NCI-H1092 treated with DMSO at 0.1 percent for 48 hours (cell line): ENCODE results near the gene CNP.

Experiments used
- DNase-seq: peaks from one replicate; lab custom pipeline; 2025; lab: John Stamatoyannopoulos, UW

Gene CNP

DNA sequence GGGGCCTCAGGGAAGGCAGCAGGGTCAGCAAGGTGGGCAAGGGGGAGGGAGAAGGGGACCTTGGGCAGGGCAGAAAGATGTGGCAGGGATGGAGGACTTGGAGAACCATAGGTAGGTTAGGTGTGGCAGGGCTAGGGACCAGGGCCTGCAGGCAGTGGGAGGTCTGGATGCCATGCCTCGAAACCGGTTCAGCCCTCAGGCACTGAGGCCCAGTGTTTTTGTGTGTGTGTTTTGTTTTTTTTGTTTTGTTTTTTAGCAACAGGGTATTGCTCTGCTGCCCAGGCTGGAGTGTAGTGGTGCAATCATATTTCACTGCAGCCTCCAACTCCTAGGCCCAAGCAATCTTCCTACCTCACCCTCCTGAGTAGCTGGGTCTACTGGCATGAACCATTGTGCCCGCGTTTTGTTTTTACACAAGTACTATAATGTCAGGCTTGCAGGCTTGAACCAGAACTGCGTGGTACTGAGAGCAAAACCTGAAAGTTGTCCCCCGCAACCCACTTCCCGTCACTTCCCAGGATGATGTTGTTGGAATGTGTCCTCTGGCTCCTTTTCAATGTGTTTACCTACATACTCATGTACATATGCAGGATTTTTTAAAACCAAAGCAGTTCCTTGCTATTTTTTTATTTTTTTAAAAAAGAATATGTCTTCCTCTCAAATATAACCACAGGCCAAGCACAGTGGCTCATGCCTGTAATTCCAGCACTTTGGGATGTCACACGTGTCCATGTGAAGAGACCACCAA, 23.8 kb upstream of the CNP start:
- DNase-seq: no peak

GRCh38 chr17:41943492-41943891, 23.1 kb upstream of the CNP start:
- DNase-seq: no peak

DNA sequence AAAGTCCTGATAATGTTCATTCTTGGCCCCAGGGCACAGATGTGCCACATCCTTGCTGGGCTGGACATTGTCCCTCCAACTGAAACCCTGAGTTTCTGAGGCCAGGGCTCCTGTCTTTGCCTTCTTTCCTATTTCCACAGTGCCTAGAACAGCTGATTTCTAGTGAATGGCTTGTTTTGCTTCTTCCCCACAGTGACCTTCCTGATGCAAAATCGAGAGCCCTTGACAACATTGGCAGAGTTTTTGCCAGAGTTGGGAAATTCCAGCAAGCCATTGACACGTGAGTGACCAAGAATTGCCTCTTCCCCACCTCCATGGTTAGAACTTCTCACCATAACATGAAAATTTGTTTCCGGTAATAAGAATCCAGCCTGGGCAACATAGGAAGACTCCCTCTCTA, 21.7 kb upstream of the CNP start:
- DNase-seq: no peak

DNA sequence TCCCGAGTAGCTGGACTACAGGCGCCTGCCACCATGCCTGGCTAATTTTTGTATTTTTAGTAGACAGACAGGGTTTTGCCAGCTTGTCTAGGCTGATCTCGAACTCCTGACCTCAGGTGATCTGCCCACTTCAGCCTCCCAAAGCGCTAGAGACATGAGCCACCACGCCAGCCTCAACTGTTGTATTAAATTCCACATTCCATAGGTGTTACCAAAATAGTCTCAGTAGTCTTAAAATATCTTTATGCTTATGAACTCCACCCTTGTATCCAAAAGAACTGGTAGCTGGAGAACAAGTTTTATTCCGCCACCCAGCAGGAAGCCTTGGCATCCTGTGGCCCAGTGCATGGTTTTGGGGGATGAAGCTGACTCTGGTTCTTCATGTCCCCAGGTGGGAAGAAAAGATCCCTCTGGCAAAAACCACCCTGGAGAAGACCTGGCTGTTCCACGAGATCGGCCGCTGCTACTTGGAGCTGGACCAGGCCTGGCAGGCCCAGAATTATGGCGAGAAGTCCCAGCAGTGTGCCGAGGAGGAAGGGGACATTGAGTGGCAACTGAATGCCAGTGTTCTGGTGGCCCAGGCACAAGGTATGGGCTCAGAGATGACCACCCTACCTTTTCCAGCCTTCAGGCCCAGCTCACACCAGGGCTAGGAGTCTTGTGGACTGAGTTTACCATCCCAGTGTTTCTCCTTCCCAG, 17.7 kb upstream of the CNP start:
- no peak for DNase-seq

GRCh38 chr17:41956522-41956921, 10.1 kb upstream of the CNP start:
- no peak for DNase-seq

DNA sequence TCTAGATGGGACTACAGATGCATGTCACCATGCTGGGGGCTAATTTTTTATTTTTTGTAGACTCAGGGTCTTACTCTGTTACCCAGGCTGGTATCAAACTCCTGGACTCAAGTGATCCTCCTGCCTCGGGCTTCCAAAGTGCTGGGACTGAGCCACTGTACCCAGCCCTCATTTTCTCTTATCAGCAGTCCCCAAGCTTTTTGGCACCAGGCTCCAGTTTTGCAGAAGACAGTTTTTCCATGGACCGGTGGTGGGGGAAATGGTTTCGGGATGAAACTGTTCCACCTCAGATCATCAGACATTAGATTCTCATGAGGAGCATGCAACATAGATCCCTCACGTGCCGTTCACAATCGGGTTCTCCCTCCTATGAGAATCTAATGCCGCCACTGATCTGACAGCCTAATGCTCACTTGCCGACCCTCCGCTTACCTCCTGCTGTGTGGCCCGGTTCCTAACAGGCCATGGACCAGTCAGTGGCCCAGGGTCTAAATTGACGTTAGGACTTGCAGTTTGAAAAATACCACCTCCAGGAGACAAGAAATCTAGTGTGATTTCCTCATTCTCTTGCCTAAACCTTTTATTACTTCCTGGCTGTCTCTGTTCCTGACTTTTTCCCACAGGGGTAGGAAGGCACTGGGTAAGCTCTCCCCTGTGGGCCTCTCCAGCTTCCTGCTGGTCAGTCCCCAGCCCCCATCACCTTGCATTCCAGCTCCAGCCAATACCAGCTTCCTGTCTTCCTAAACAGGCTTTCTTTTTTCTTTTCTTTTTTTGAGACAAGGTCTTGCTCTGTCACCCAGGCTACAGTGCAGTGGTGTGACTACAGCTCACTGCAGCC, 9.3 kb upstream of the CNP start:
- DNase-seq: no peak

GRCh38 chr17:41957869-41958439, 8.6 kb upstream of the CNP start:
- no peak for DNase-seq

DNA sequence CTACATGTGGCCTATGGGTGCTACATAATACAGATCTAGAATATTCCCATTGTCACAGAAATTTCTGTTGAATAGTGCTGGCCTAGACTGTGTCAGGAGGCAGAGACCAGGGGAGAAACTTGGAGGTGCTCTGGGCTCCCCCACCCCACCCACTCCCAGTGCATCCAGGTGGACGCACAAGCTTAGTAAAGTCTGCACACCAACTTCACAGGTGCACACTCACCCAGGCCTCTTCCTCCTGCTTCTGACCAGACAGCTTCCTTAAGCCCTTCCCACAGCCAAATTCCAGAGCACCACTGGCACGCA, 7.6 kb upstream of the CNP start:
- no peak for DNase-seq

DNA sequence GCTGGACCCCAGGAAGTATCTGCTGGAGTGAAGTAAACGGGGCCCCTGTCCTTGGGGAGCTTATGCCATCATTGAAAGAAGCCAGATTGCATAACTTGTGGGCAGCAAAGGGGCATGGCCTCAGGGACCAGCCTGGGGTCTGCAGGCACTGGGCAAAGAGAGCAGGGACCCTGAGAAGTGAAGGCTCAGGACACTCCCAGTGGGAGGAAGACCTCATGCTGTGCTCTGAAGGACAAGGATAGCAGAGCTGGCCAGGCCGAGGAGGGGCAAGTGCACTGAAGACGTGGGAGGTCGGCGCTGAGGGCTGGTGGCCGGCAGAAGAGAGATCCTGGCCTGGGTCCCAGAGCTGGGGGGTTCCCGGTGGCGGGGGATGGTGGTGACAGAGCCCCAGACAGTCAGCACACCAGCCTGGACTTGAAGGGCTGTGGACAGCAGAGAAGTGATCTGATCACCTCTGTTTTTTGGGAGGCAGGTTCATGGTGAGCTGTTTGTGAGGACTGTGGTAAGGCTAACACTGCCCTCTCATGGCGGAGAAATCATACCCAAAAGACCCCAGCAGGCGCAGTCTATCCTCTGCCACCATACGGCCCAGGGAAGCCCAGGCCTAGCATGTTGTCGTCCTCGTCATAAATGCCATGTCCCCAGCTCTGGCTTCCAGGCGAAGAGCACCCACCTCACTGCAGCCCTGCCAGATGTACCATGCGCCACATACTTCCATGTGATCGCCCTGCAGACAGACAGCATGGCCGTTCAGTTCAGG, 7.1 kb upstream of the CNP start:
- peak; percentile 41 for DNase-seq

DNA sequence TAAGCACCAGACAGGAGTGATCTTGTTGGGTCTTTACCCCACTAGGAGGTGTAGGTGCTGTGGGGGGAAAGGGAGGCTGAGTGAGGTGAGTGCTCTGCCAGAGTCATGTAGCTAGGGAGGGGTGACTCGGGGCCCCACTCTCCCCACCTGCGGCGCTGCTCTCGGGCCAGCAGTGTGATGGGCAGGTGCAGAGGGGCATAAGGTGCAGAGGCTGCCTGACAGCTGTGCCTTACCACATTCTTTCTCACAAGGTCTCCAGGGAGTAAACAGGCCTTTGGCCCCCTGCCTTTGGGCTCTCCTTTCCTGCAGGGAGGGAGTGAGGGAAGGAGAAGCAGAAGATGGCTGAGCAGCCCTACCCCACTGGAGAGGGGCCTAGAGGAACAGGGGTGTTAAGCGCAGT, 4.5 kb upstream of the CNP start:
- DNase-seq: no peak

- peak; percentile 75 for DNase-seq
Observed at GRCh38 chr17:41962768-41963434, 3.7 kb upstream of the CNP start.

DNA sequence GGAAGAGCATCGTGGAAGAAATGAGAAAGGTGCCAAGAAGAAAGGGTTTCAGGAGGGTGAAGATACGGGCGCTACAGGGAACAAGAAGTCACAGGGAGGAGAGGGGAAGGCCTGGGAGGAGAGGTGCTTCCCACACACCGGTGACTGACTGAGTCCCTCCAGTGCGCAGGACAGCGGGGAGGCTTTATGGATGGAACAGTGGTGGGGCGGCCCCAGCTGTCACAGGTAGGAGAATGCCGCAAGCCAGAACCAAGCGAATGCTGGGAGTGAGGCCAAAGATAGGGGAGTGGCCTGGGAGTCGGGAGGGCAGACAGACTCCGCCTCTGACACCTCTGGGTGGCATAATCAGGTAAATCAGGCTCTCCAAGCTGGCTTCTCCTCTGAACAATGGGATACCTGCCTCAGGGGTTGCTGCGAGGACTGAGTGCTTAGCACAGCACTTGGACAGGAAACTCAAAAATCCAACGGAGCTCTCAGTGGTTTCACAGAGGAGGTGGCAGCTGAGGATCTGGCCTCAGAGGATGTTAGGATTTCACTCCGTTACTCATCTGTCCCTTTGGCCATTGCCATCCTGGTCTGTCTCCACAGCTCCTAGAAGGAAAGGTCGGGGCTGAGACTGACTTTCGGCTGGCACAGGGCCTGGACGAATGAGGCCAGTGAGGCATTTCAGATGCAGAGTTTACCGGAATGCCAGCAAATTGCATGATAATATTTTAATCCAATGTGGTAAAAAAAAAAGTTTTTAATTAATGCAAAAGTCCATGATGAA, 717 bp upstream of the CNP start:
- DNase-seq: peak; percentile 87

GRCh38 chr17:41967141-41967920, 736 bp downstream of the CNP start:
- peak; percentile 27 for DNase-seq

DNA sequence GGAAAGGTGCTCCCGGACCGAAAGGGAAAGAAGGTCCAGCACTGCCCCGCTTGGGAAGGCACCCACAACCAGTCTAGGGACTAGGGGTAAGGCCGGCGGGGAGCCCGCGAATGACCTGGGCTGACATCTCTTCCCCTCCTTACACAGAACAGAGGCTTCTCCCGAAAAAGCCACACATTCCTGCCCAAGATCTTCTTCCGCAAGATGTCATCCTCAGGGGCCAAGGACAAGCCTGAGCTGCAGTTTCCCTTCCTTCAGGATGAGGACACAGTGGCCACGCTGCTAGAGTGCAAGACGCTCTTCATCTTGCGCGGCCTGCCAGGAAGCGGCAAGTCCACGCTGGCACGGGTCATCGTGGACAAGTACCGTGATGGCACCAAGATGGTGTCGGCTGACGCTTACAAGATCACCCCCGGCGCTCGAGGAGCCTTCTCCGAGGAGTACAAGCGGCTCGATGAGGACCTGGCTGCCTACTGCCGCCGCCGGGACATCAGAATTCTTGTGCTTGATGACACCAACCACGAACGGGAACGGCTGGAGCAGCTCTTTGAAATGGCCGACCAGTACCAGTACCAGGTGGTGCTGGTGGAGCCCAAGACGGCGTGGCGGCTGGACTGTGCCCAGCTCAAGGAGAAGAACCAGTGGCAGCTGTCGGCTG, 1.5 kb downstream of the CNP start:
- no peak for DNase-seq

- no peak for DNase-seq
Observed at GRCh38 chr17:41968676-41969075, 2.1 kb downstream of the CNP start.

GRCh38 chr17:41970901-41971331, 4.3 kb downstream of the CNP start:
- DNase-seq: no peak

DNA sequence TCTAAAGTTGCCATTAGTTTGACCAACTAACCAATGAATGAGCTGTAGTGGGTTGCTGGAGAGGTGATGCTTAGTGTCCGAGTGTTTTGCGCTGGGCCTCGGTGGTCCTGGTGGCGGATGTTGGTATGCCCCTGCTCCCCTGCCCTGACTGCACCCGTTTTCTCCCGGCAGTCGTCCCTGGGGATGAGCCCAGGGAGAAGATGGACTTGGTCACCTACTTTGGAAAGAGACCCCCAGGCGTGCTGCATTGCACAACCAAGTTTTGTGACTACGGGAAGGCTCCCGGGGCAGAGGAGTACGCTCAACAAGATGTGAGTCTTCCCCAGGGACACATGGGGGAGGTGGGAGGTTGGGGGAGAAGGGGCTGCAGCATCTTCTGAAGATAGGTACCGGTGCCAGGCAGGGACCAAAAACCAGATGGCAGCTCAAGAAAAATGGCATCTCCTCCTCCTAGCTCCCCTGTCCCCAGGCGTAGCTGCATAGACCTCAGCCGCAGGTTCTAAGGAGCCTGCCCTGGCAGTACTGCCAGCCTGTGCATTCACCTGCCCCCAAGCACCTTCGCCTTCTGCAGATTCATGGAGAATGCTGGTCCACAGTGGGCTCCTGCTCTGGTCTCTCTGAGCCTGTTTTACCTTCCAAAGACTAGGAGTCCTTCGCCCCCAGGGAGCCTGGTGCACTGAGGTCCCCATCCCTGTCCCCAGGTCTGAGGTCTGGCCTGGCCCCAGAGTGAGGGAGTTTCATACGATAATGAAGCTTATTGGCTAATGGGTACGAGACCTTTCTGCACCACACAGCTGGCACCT, 5.3 kb downstream of the CNP start:
- no peak for DNase-seq
